Left lobe of liver (tissue), 2 donors: ENCODE data around the gene COL11A1. TPM values are rescaled to one million over a fixed set of nuclear protein-coding genes. Genes with fewer than 3 reads are reported as not detected.
"Not testable (repeated sequence)": the region's sequence is repeated elsewhere in the genome, so short reads cannot be mapped to it uniquely, and the experiment has no call there.

Source experiments
- ATAC-seq: fragments of 200-7000 bp; cut with Tn5 transposase; one replicate; pipeline ENCODE4 v1.9.1; 2020; ENCODE audit warnings: mild to moderate bottlenecking, moderate library complexity
- DNase-seq: peaks from one replicate; pipeline ENCODE4 v3.0.0-alpha.2; 2020; ENCODE audit warnings: low spot score
- total RNA-seq: library from RNA; stranded (reverse); gene quantifications from one replicate; pipeline ENCODE4 v1.2.1, GENCODE V29; 2021
- donor health status: DM: no; HTN: no; CAD: no; lungs with moderate emphysema.
- donor health status: DM: no; HTN: yes; CAD: no.

COL11A1 gene
- 0.08 TPM for total RNA-seq

- ATAC-seq: no peak
Observed at GRCh38 chr1:103108376-103109150, at the start of gene COL11A1. COL11A1 (minus strand) TSS chr1:103108522; CDS start chr1:103108178, 344 bp downstream.

GRCh38 chr1:103156966-103157365, 48.6 kb upstream of the COL11A1 start:
- no peak for ATAC-seq
- no peak for DNase-seq

More at GRCh38 chr1:103108376-103109150, at the start of gene COL11A1:
- DNase-seq: no peak

- no peak for DNase-seq
Observed at GRCh38 chr1:103146166-103146565, 37.8 kb upstream of the COL11A1 start.

GRCh38 chr1:103145449-103145848, 37.1 kb upstream of the COL11A1 start:
- DNase-seq (no peak), ATAC-seq (no peak)

More at GRCh38 chr1:103146166-103146565, 37.8 kb upstream of the COL11A1 start:
- ATAC-seq: no peak

- DNase-seq: no peak
- no peak for ATAC-seq
Observed at GRCh38 chr1:103144681-103145080, 36.4 kb upstream of the COL11A1 start.

- ATAC-seq: no peak
- DNase-seq: no peak
Observed at GRCh38 chr1:103142461-103142860, 34.1 kb upstream of the COL11A1 start.

- DNase-seq: no peak
- no peak for ATAC-seq
Observed at GRCh38 chr1:103129796-103130195, 21.5 kb upstream of the COL11A1 start.

- DNase-seq (no peak), ATAC-seq (no peak)
Observed at GRCh38 chr1:103129255-103129654, 20.9 kb upstream of the COL11A1 start.

- DNase-seq, ATAC-seq: not testable (repeated sequence)
Observed at GRCh38 chr1:103128256-103128655, 19.9 kb upstream of the COL11A1 start.

GRCh38 chr1:103125219-103125618, 16.9 kb upstream of the COL11A1 start:
- no peak for DNase-seq
- no peak for ATAC-seq

DNA sequence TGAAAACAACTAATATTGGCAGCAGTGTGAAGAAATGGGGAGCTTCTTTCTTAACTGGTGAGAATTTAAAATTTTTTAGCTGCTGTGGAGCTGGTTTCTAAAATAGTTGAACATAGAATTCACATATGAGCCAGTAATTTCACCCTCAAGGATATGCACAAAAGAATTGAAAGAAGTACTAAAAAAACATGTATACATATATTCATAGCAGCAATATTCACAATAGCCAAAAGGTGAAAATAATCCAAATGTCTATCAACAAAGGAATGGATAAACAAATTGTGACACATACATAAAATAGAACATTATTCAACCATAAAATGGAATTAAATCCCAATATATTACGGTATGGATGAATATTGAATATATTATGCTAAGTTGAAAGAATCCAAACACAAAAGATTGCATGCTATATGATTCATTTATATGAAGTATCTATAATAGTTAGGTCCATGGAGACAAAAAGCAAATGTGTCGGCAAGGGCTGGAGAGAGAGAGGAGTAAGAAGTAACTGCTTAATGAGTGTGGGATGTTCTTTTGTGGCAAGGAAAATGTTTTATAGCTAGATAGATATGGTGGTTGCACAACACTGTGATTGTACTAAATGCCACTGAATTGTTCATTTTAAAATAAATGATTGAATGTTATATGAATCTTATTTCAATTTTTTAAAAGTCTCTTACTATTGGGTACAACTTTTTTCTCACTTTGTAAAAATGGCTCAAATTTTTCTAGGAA, 14.8 kb upstream of the COL11A1 start:
- DNase-seq (no peak), ATAC-seq (no peak)

- DNase-seq: no peak
- ATAC-seq: no peak
Observed at GRCh38 chr1:103120981-103121380, 12.7 kb upstream of the COL11A1 start.

DNA sequence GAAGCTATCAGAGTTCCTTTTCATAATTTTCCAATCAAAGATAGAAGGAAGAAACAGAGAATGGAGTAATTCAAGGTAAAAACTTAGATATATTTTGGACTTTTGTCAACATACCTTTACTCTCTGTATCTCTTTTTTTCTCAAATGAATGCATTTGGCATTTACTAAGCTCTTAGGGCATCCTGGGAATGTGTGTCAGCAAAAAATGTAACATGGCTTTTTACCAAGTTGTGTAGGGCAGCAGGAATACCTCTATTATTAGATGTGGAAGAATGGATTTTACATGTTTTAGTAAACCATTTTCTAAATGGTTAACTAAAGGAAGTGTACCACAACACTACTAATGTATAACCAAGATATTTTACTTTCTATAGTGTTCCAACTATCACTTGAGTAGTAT, 4.2 kb upstream of the COL11A1 start:
- no peak for DNase-seq
- ATAC-seq: no peak

GRCh38 chr1:103111926-103112325, 3.6 kb upstream of the COL11A1 start:
- DNase-seq (no peak), ATAC-seq (no peak)

- DNase-seq (no peak), ATAC-seq (no peak)
Observed at GRCh38 chr1:103110701-103111100, 2.4 kb upstream of the COL11A1 start.

DNA sequence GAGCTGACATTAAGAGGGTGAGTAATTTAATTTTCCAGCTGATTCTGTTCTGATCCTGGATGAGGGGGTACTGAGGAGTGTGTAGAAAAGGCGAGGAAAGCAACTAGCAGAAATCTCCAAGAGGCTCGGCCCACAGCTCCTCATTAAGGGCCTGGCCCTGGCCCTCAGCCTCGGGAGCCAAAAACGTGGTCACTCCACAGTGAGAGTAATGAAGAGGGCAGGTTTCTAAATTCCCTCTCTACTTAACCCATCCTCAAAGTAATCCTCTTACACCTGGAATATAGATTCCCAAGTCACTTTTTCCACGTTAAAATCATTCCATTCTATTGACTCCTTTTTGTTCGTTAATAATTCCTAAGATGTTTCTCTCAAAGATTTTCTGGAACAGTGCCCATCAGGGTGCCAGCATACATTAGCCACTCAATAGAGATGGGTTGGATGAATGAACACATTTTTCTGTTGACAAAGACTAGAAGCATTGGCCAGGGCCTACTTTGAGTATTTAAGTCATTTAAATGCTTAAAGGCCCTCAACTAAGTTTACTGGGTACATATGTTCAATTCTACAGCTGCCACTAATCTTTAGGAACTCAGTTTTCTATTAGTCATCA, 1.1 kb upstream of the COL11A1 start:
- no peak for ATAC-seq
- DNase-seq: no peak

GRCh38 chr1:103107741-103108375, 464 bp downstream of the COL11A1 start:
- DNase-seq (no peak), ATAC-seq (no peak)

- DNase-seq (no peak), ATAC-seq (peak; percentile 94)
Observed at GRCh38 chr1:103106426-103107341, 1.6 kb downstream of the COL11A1 start.

GRCh38 chr1:103101399-103101798, 6.9 kb downstream of the COL11A1 start:
- no peak for ATAC-seq
- no peak for DNase-seq

- DNase-seq: no peak
- no peak for ATAC-seq
Observed at GRCh38 chr1:103089221-103089620, 19.1 kb downstream of the COL11A1 start.
